Nucleus accumbens (tissue), 56 donors: Measurements from ENCODE around the gene TPD52L2.
A peak's percentile ranks its signal among the peaks of the same experiment; 100 is the strongest.
"Not testable (repeated sequence)": the region's sequence is repeated elsewhere in the genome, so short reads cannot be mapped to it uniquely, and the experiment has no call there.

Experiments
- DNase-seq, 56 donors: peaks; one replicate each; lab custom pipeline; 2025; lab: John Stamatoyannopoulos, UW

Gene TPD52L2

GRCh38 chr20:63854766-63855362 is 10.2 kb upstream of the TPD52L2 start:
- no peak for DNase-seq

- DNase-seq: no peak
Observed at GRCh38 chr20:63855363-63856097, 9.5 kb upstream of the TPD52L2 start.

- DNase-seq: no peak
Observed at GRCh38 chr20:63856098-63856511, 9.0 kb upstream of the TPD52L2 start.

GRCh38 chr20:63857764-63858392 is 7.2 kb upstream of the TPD52L2 start:
- DNase-seq: no peak

- DNase-seq: no peak
Observed at GRCh38 chr20:63858393-63859165, 6.5 kb upstream of the TPD52L2 start.

GRCh38 chr20:63859166-63859699 is 5.8 kb upstream of the TPD52L2 start:
- DNase-seq: no peak

GRCh38 chr20:63860325-63861051 is 4.6 kb upstream of the TPD52L2 start:
- DNase-seq: peak in 4 of 56 donors; percentile 19 to 32 (median 24)

GRCh38 chr20:63861365-63861934 is 3.6 kb upstream of the TPD52L2 start, which contains the start of gene ABHD16B:
TSS of gene ABHD16B (plus strand) at chr20:63861498. CDS start at chr20:63861541, 43 bp downstream.
- no peak for DNase-seq

- DNase-seq: no peak
Observed at GRCh38 chr20:63861981-63862901, 2.8 kb upstream of the TPD52L2 start.

- DNase-seq: no peak
Observed at GRCh38 chr20:63863021-63863797, 1.9 kb upstream of the TPD52L2 start.

- peak in 48 of 56 donors; percentile 5 to 76 (median 46) for DNase-seq
Observed at GRCh38 chr20:63863798-63864544, 1.1 kb upstream of the TPD52L2 start.

- DNase-seq: no peak
Observed at GRCh38 chr20:63864545-63864977, 509 bp upstream of the TPD52L2 start.

GRCh38 chr20:63867042-63867441 is 2.0 kb downstream of the TPD52L2 start:
- not testable (repeated sequence) for DNase-seq

- no peak for DNase-seq
Observed at GRCh38 chr20:63868264-63868663, 3.2 kb downstream of the TPD52L2 start.

- peak in 14 of 56 donors; percentile 1 to 57 (median 22) for DNase-seq
Observed at GRCh38 chr20:63873477-63873971, 8.5 kb downstream of the TPD52L2 start.

GRCh38 chr20:63874241-63874640 is 9.2 kb downstream of the TPD52L2 start:
- not testable (repeated sequence) for DNase-seq
